ENCODE measurements around the gene MRPL38.

Gene MRPL38

GRCh38 chr17:75941442-75941819 is 36.7 kb upstream of the MRPL38 start:
- no peak for TF ChIP-seq CTCF (IDR thresholded peaks at IDR 0.05; ENCODE audit: control insufficient read depth, extremely low read depth, insufficient read depth)
- peak overlapping the region; percentile 96 for H3K4me3 ChIP-seq (ENCODE audit: low read depth, low read length)
- no peak for DNase-seq (ENCODE audit: low read depth)

GRCh38 chr17:75940727-75941441 is 36.2 kb upstream of the MRPL38 start, which contains the start of gene FBF1:
Gene FBF1 (minus strand): TSS chr17:75941042. CDS start chr17:75938149, 2,893 bp downstream.
- H3K4me3 ChIP-seq (ENCODE audit: low read depth, low read length), result peak within 1 kb of the TSS; percentile 96
- TF ChIP-seq CTCF (IDR thresholded peaks at IDR 0.05; ENCODE audit: control insufficient read depth, extremely low read depth, insufficient read depth), result no peak
- peak; percentile 82 for DNase-seq (ENCODE audit: low read depth)

- TF ChIP-seq CTCF (IDR thresholded peaks at IDR 0.05; ENCODE audit: control insufficient read depth, extremely low read depth, insufficient read depth), result no peak
- no peak overlapping the region for H3K4me3 ChIP-seq (ENCODE audit: low read depth, low read length)
- no peak for DNase-seq (ENCODE audit: low read depth)
Measured at GRCh38 chr17:75937652-75938051, 33.0 kb upstream of the MRPL38 start.

- no peak overlapping the region for H3K4me3 ChIP-seq (ENCODE audit: low read depth, low read length)
- DNase-seq (ENCODE audit: low read depth), result no peak
- TF ChIP-seq CTCF (IDR thresholded peaks at IDR 0.05; ENCODE audit: control insufficient read depth, extremely low read depth, insufficient read depth), result no peak
Measured at GRCh38 chr17:75933808-75934207, 29.1 kb upstream of the MRPL38 start.

GRCh38 chr17:75932852-75933251 is 28.2 kb upstream of the MRPL38 start:
- no peak overlapping the region for H3K4me3 ChIP-seq (ENCODE audit: low read depth, low read length)
- no peak for TF ChIP-seq CTCF (IDR thresholded peaks at IDR 0.05; ENCODE audit: control insufficient read depth, extremely low read depth, insufficient read depth)
- no peak for DNase-seq (ENCODE audit: low read depth)

GRCh38 chr17:75931062-75931461 is 26.4 kb upstream of the MRPL38 start:
- DNase-seq (ENCODE audit: low read depth), result no peak
- no peak overlapping the region for H3K4me3 ChIP-seq (ENCODE audit: low read depth, low read length)
- no peak for TF ChIP-seq CTCF (IDR thresholded peaks at IDR 0.05; ENCODE audit: control insufficient read depth, extremely low read depth, insufficient read depth)
